ENCODE results near the gene ZDHHC8. TPM values are rescaled to one million over a fixed set of nuclear protein-coding genes. Genes with fewer than 3 reads are reported as not detected.

Gene ZDHHC8
- total and polyA plus RNA-seq, 2 experiments from 2014 or later = 9.6 to 72.7 TPM

DNA sequence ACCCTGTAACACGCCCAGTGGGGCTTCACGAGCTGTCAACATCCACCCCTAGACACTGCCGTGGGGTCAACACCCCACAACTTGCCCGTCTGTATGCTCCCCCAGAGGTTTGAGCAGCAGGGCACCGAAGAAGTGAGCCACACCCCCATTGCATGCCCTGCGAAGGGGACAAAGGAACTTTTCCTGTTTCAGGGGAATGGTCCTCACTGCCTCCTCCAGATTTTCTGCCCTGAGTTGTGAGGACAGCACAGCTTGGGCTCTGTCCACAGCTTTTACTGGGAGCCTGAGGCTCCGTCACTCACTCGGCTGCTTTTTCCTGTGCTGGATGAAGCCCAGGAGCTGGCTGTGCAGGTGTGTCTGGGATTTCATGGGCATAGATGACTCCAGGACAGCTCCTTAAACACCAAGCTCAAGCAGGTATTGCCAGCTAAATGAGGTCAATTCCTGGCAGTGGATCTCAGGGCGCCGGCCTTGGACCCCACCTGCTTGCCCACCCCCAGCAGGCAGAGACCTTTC is 59.5 kb downstream of the ZDHHC8 start:
- no peak for TF ChIP-seq EZH2 (IDR thresholded peaks at IDR 0.05; ENCODE audit: borderline replicate concordance)
- no peak for TF ChIP-seq CTCF (IDR thresholded peaks at IDR 0.05; ENCODE audit: poor library complexity)
- no peak for TF ChIP-seq EZH2phosphoT487 (IDR thresholded peaks at IDR 0.05; ENCODE audit: low read depth, severe bottlenecking, unreplicated experiment)
- Histone ChIP-seq H3K27me3 (no peaks in the 10 kb centered on the region), H2AFZ (no peak overlapping the region), H3K4me3 (no peak overlapping the region), H3K36me3 (replicated peaks; ENCODE audit: insufficient read depth, low read depth) (no peaks in the 10 kb centered on the region), H4K20me1 (ENCODE audit: insufficient read depth, poor library complexity, severe bottlenecking) (no peaks in the 10 kb centered on the region), H3K9me2 (replicated peaks; ENCODE audit: insufficient read depth) (no peaks in the 10 kb centered on the region), H3K4me1 (ENCODE audit: insufficient read depth) (no peaks in the 10 kb centered on the region), H3K27ac (no peak overlapping the region), H3K79me2 (no peaks in the 10 kb centered on the region), H3K9me3 (ENCODE audit: low read depth) (no peaks in the 10 kb centered on the region), H3K4me2 (no peak overlapping the region)
- WGBS (ENCODE audit: low lambda C conversion rate, missing lambda C conversion rate) = 79% methylated on average over 10 of the region's 10 CpGs
- no peak for DNase-seq (ENCODE audit: low spot score)

- H3K4me3 ChIP-seq = no peak overlapping the region
- H3K27me3 ChIP-seq = no peaks in the 10 kb centered on the region
- H3K27ac ChIP-seq = no peak overlapping the region
- H3K4me2 ChIP-seq = no peak overlapping the region
- H4K20me1 ChIP-seq (ENCODE audit: insufficient read depth, poor library complexity, severe bottlenecking) = no peaks in the 10 kb centered on the region
- no peak for DNase-seq (ENCODE audit: low spot score)
- TF ChIP-seq CTCF (IDR thresholded peaks at IDR 0.05; ENCODE audit: poor library complexity) = no peak
- TF ChIP-seq EZH2phosphoT487 (IDR thresholded peaks at IDR 0.05; ENCODE audit: low read depth, severe bottlenecking, unreplicated experiment) = no peak
- TF ChIP-seq EZH2 (IDR thresholded peaks at IDR 0.05; ENCODE audit: borderline replicate concordance) = no peak
- H3K9me3 ChIP-seq (ENCODE audit: low read depth) = no peaks in the 10 kb centered on the region
- no peak overlapping the region for H2AFZ ChIP-seq
- H3K9me2 ChIP-seq (replicated peaks; ENCODE audit: insufficient read depth) = no peaks in the 10 kb centered on the region
- 87% methylated on average over 8 of the region's 8 CpGs for WGBS (ENCODE audit: low lambda C conversion rate, missing lambda C conversion rate)
- no peaks in the 10 kb centered on the region for H3K4me1 ChIP-seq (ENCODE audit: insufficient read depth)
- H3K36me3 ChIP-seq (replicated peaks; ENCODE audit: insufficient read depth, low read depth) = no peaks in the 10 kb centered on the region
- H3K79me2 ChIP-seq = no peaks in the 10 kb centered on the region
Measured at GRCh38 chr22:20191803-20192202, 60.2 kb downstream of the ZDHHC8 start.

DNA sequence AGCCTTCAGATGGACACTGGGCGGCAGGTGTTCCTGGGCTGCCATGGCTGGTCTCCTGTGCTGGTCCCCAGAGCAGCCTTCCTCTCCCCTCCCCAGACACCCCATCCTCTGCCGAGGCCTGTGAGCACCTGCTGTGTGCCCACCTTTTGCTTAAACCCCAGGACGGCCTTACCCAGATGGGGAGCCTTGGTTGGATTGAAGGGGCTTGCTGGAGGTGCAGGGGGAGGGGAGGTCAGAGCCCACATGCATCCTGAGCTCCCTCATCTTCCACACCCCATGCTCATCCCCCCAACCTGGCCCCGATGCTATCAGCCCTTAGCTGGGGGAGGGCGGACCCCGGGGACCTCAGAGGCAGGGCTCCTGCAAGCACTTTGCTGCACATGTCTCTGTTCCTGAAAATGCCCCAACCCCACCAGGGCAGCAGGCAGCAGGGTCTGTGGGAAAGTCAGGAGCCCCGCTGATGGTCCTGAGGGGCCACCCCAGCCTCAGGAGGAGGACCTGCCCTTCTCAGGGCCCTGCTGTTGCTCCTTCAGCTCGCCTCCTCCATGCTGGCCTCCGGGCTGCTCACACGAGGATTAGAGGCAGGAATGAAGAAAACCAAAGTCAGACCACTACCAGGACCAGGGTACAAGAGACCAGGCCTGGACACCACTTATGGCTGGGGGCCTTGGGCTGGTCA is 60.8 kb downstream of the ZDHHC8 start:
- H3K9me3 ChIP-seq (ENCODE audit: low read depth) = no peaks in the 10 kb centered on the region
- H3K4me2 ChIP-seq = no peak overlapping the region
- H3K79me2 ChIP-seq = no peaks in the 10 kb centered on the region
- H3K27ac ChIP-seq = no peak overlapping the region
- H2AFZ ChIP-seq = no peak overlapping the region
- no peaks in the 10 kb centered on the region for H3K27me3 ChIP-seq
- no peaks in the 10 kb centered on the region for H4K20me1 ChIP-seq (ENCODE audit: insufficient read depth, poor library complexity, severe bottlenecking)
- 90% methylated on average over 10 of the region's 10 CpGs for WGBS (ENCODE audit: low lambda C conversion rate, missing lambda C conversion rate)
- H3K36me3 ChIP-seq (replicated peaks; ENCODE audit: insufficient read depth, low read depth) = no peaks in the 10 kb centered on the region
- no peak for TF ChIP-seq EZH2phosphoT487 (IDR thresholded peaks at IDR 0.05; ENCODE audit: low read depth, severe bottlenecking, unreplicated experiment)
- H3K4me1 ChIP-seq (ENCODE audit: insufficient read depth) = no peaks in the 10 kb centered on the region
- no peak for DNase-seq (ENCODE audit: low spot score)
- no peaks in the 10 kb centered on the region for H3K9me2 ChIP-seq (replicated peaks; ENCODE audit: insufficient read depth)
- H3K4me3 ChIP-seq = no peak overlapping the region

GRCh38 chr22:20192972-20193760 is 61.6 kb downstream of the ZDHHC8 start:
- Histone ChIP-seq H3K4me2 (no peak overlapping the region), H4K20me1 (ENCODE audit: insufficient read depth, poor library complexity, severe bottlenecking) (no peaks in the 10 kb centered on the region), H3K27me3 (no peaks in the 10 kb centered on the region), H3K36me3 (replicated peaks; ENCODE audit: insufficient read depth, low read depth) (no peaks in the 10 kb centered on the region), H3K9me2 (replicated peaks; ENCODE audit: insufficient read depth) (no peaks in the 10 kb centered on the region), H3K27ac (no peak overlapping the region), H3K79me2 (no peaks in the 10 kb centered on the region), H3K4me1 (ENCODE audit: insufficient read depth) (no peaks in the 10 kb centered on the region), H3K9me3 (ENCODE audit: low read depth) (no peaks in the 10 kb centered on the region), H3K4me3 (no peak overlapping the region), H2AFZ (no peak overlapping the region)
- WGBS (ENCODE audit: low lambda C conversion rate, missing lambda C conversion rate) = 80% methylated on average over 20 of the region's 20 CpGs
- DNase-seq (ENCODE audit: low spot score) = no peak
- no peak for TF ChIP-seq EZH2 (IDR thresholded peaks at IDR 0.05; ENCODE audit: borderline replicate concordance)
- TF ChIP-seq CTCF (IDR thresholded peaks at IDR 0.05; ENCODE audit: poor library complexity) = no peak
- TF ChIP-seq EZH2phosphoT487 (IDR thresholded peaks at IDR 0.05; ENCODE audit: low read depth, severe bottlenecking, unreplicated experiment) = no peak

Data from hepatocyte (in vitro differentiated cells).